GM12891 (cell line): Measurements from ENCODE around the gene RAB11FIP2.

Experiments used
- PAX5 ChIP-seq: IDR thresholded peaks from 2 replicates; pipeline ENCODE4 v1.6.1; 2011; ENCODE audit warnings: low read length, moderate library complexity, mild to moderate bottlenecking; ENCODE audit not compliant: insufficient read depth, severe bottlenecking
- POLR2A ChIP-seq: IDR thresholded peaks from 2 replicates; pipeline ENCODE4 v1.6.1; 2011; ENCODE audit warnings: low read depth, low read length, control low read depth
- POLR2AphosphoS5 ChIP-seq: IDR thresholded peaks from 2 replicates; pipeline ENCODE4 v1.6.1; 2011; ENCODE audit warnings: low read depth, low read length, control low read depth
- POU2F2 ChIP-seq: IDR thresholded peaks from 2 replicates; pipeline ENCODE4 v1.6.1; 2011; ENCODE audit warnings: low read depth, mild to moderate bottlenecking, control low read depth, low read length, moderate library complexity

GRCh38 chr10:117980216-117980615, 66.5 kb downstream of the RAB11FIP2 start:
- TF ChIP-seq POLR2AphosphoS5 (no peak), POU2F2 (no peak), POLR2A (no peak), PAX5 (no peak)
